HG02943 (cell line): ENCODE results near the gene ARID3B.

Experiments used
- ATAC-seq: cut with Tn5 transposase; IDR thresholded peaks from one replicate; pipeline ENCODE4 v1.9.1; 2021; ENCODE audit warnings: mild to moderate bottlenecking, low read depth, moderate library complexity; ENCODE audit not compliant: unreplicated experiment

ARID3B gene

DNA sequence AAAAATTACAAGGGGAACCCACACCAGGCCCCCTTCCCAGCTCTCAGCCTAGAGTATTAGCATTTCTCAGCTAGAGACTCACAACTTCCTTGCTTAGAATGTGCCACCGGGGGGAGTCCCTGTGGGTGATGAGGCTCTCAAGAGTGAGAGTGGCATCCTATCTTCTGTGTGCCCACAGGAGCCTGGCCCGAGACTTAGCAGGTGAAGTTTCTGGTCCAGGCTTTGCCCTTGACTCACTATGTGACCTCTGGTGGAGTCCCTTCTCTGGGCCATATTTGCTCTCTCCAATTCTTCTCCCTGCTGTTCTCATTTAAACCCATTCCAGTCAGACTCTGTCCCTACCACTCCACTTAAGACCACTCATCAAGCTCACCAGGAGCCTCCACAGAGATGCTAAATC lies 92.8 kb downstream of the ARID3B start:
- ATAC-seq: no peak

DNA sequence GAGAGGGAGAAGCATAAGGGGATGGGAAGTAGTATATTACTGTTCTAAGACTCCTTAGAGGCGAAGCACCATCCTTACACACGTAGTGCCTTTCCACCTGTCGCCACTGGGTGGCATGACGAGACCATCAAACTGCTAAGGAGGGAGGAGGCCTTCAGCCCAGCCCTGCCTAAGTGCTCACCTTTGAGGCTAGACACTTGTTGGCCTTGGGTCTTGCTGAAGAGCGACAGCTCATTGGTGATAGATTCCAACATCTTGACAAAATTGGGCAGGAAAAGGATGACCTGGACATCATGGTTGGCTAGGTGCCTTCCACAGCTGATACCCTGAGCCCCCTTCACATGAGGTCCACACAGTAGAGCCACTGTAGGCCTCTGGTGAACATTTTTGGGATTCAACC lies 94.2 kb downstream of the ARID3B start:
- no peak for ATAC-seq

DNA sequence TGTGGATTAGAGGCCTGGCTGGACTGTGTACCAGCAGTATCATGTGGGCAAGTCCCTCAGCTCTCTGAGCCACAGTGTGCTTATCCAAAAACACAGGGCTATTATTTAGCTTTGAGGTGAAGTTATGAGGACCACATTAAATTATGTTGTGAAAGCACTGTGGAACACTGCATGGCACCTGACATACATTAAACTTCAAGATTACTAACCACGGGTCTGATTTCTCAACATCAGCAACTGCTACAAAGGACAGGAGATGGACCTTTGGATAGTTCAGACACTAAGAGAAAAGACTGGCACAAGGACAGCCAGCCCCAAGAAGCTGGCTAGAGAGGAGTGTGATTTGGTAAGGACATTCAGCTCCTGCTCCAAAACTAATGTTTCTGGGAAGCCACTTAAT lies 96.0 kb downstream of the ARID3B start:
- ATAC-seq: no peak

DNA sequence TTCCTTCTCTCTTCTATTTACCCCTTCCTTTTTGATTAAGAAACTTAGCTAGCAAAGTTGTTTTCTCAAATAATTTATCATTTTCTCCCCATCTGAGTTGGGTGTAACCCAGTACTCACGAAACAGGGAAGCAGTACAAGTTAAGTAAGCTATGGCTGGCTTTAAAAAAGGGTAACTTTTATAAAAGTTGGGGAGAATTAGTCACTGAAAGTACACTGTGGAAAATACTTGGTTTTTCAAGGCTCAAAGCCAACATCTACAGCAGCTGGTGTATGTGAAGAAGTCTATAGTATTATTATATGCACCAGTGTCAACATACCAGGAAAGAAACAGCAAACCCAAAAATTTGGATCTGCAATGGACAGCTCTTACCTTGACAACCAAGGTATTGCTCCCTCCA lies 100.1 kb downstream of the ARID3B start:
- ATAC-seq: no peak

DNA sequence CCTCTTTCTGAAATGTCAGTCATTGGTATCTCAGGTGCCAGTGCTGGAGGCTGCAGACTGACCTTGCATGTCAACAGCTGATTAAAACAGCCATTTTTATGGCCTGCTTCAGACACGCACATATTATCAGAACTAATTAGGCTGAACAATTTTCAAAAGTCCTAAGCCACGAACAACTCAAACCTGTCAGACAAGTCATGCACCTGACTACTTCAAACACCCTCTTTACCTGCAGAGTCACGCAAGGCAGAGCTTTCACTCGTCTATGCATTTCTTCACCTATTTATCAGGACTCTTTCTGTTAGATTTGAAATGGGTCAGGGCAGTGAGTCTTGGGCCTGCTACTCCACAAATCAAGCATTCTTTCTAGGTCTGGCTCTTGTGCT lies 101.3 kb downstream of the ARID3B start:
- no peak for ATAC-seq

DNA sequence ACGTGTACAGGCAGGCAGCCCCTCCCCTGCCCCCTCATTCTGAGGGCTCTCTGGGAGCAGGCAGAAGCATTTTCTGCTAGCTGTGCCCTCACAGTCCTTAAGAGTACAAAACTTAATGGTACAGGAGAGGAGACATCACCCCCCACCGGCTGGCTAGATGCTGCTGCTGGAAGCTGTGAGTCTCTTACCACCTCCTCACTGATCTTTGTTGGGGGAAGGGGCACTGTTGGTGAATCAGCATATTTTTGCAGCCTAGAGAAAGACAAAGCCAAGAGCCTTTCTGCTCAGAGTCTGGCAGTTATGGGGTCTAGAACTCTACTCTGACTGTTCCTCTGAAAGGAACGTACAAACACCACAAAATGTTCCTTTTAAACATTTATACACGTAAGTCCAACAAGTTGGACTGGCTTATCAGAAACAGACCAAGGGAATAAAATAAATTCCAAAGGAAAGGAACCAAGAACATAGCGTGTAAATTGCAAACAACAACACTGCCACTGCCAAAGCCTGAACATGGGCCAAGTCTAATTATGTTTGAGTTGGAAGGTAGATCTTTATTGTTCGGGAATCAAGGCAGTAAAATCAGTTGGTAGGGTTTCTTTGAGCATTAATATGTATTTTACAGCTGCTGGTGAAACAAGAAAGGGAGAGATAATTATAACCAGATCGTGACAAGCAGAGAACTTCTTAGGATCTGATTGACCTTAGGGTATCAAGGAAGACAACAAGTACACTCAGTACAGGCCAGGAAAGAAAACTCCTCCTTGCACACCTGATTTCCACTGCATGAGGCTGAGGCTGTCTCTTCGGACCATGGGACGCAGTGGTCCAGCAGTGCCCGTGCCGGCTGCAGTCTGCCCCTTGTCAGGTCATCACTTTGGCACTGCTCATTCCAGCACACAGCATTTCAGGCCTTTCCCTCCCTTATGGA lies 102.0 kb downstream of the ARID3B start:
- no peak for ATAC-seq

DNA sequence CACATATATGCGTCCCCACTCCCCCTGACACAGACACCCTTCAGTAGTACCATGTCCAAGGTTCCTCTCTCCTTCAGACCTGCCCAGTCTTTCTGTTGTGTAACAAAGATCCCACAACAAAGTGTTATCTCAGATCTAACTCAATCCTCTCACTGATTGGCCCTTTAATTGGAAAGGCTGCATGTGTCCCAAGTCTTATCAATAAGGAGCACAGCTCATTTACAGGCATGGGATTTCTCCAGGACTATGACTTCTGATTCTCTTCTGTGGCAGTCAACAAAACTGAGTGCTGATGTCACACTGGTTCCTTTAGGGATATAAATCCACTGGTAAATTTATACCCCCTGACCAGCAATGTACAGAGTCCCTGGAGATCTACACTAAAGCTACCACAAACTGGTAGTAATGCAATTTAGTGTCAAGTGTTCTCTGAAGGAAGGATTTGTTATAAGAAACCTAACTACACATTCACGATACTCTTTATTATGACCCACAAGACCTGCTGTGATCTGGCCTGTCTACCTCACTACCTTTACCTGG lies 102.7 kb downstream of the ARID3B start:
- ATAC-seq: no peak

DNA sequence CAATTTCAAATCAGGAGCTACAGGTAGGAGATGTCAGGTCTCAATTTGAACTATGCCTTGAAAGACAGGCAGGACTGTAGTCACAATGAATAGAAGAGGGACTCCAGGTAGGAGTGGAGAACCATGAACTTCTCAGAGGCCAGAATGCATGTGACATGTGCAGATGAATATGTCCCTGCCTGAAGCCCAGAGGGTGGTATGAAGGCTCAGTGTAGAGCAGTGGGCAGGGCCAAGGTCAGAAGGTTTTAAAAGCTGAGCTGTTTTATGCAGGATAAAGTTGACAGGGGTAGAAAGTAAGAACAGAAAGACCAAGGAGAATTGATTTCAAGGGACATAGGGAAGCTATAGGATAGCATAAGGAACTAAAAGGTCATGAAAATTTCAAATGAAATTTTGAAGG lies 105.5 kb downstream of the ARID3B start:
- no peak for ATAC-seq
